ENCODE results near the gene OSBPL9. TPM values are rescaled to one million over a fixed set of nuclear protein-coding genes. Genes with fewer than 3 reads are reported as not detected.

Gene OSBPL9
- total RNA-seq, 1 donor from 2014 or later = 103 TPM

GRCh38 chr1:51666478-51666877, 49.6 kb downstream of the OSBPL9 start:
- Mint-ChIP-seq H3K4me1 (ENCODE audit: unreplicated experiment) (peaks cover 30% of the 10 kb centered on the region), H3K36me3 (ENCODE audit: unreplicated experiment) (no peaks in the 10 kb centered on the region), H3K27ac (ENCODE audit: unreplicated experiment) (no peak overlapping the region), H3K4me3 (ENCODE audit: unreplicated experiment) (no peak overlapping the region), H3K9me3 (ENCODE audit: unreplicated experiment) (peaks cover 5% of the 10 kb centered on the region), H3K27me3 (ENCODE audit: unreplicated experiment) (no peaks in the 10 kb centered on the region)
- TF ChIP-seq CTCF (IDR thresholded peaks at IDR 0.05) = no peak
- DNase-seq (ENCODE audit: extremely low spot score, unreplicated experiment) = no peak

GRCh38 chr1:51667561-51667960, 50.7 kb downstream of the OSBPL9 start:
- no peak for DNase-seq (ENCODE audit: extremely low spot score, unreplicated experiment)
- Mint-ChIP-seq H3K27ac (ENCODE audit: unreplicated experiment) (no peak overlapping the region), H3K9me3 (ENCODE audit: unreplicated experiment) (no peaks in the 10 kb centered on the region), H3K4me3 (ENCODE audit: unreplicated experiment) (no peak overlapping the region), H3K36me3 (ENCODE audit: unreplicated experiment) (no peaks in the 10 kb centered on the region), H3K27me3 (ENCODE audit: unreplicated experiment) (no peaks in the 10 kb centered on the region), H3K4me1 (ENCODE audit: unreplicated experiment) (peaks cover 20% of the 10 kb centered on the region)
- TF ChIP-seq CTCF (IDR thresholded peaks at IDR 0.05) = no peak

GRCh38 chr1:51669272-51669671, 52.4 kb downstream of the OSBPL9 start:
- peaks cover 16% of the 10 kb centered on the region for H3K4me1 Mint-ChIP-seq (ENCODE audit: unreplicated experiment)
- H3K27ac Mint-ChIP-seq (ENCODE audit: unreplicated experiment) = no peak overlapping the region
- DNase-seq (ENCODE audit: extremely low spot score, unreplicated experiment) = no peak
- no peak overlapping the region for H3K4me3 Mint-ChIP-seq (ENCODE audit: unreplicated experiment)
- no peaks in the 10 kb centered on the region for H3K36me3 Mint-ChIP-seq (ENCODE audit: unreplicated experiment)
- no peaks in the 10 kb centered on the region for H3K27me3 Mint-ChIP-seq (ENCODE audit: unreplicated experiment)
- TF ChIP-seq CTCF (IDR thresholded peaks at IDR 0.05) = no peak
- no peaks in the 10 kb centered on the region for H3K9me3 Mint-ChIP-seq (ENCODE audit: unreplicated experiment)

- no peak for TF ChIP-seq CTCF (IDR thresholded peaks at IDR 0.05)
- H3K4me1 Mint-ChIP-seq (ENCODE audit: unreplicated experiment) = peaks cover 16% of the 10 kb centered on the region
- peak overlapping the region; percentile 38 for H3K27ac Mint-ChIP-seq (ENCODE audit: unreplicated experiment)
- H3K36me3 Mint-ChIP-seq (ENCODE audit: unreplicated experiment) = no peaks in the 10 kb centered on the region
- H3K9me3 Mint-ChIP-seq (ENCODE audit: unreplicated experiment) = no peaks in the 10 kb centered on the region
- DNase-seq (ENCODE audit: extremely low spot score, unreplicated experiment) = no peak
- H3K4me3 Mint-ChIP-seq (ENCODE audit: unreplicated experiment) = no peak overlapping the region
- no peaks in the 10 kb centered on the region for H3K27me3 Mint-ChIP-seq (ENCODE audit: unreplicated experiment)
Measured at GRCh38 chr1:51669816-51670215, 52.9 kb downstream of the OSBPL9 start.

GRCh38 chr1:51671527-51672325, 54.8 kb downstream of the OSBPL9 start:
- H3K27ac Mint-ChIP-seq (ENCODE audit: unreplicated experiment) = no peak overlapping the region
- no peaks in the 10 kb centered on the region for H3K27me3 Mint-ChIP-seq (ENCODE audit: unreplicated experiment)
- no peaks in the 10 kb centered on the region for H3K36me3 Mint-ChIP-seq (ENCODE audit: unreplicated experiment)
- no peak overlapping the region for H3K4me3 Mint-ChIP-seq (ENCODE audit: unreplicated experiment)
- TF ChIP-seq CTCF (IDR thresholded peaks at IDR 0.05) = no peak
- no peak for DNase-seq (ENCODE audit: extremely low spot score, unreplicated experiment)
- H3K4me1 Mint-ChIP-seq (ENCODE audit: unreplicated experiment) = peaks cover 13% of the 10 kb centered on the region
- H3K9me3 Mint-ChIP-seq (ENCODE audit: unreplicated experiment) = no peaks in the 10 kb centered on the region
